Stimulated activated CD4-positive, alpha-beta T cell treated with anti-CD3 and anti-CD28 coated beads, Interleukin-12 subunit alpha, Interleukin-12 subunit beta, amount 100 ng/mL, for 48 hours (primary cell): ENCODE data around the gene NAV2.

Source experiments
- DNase-seq, 3 donors: peaks; one replicate each; pipeline ENCODE4 v3.0.0-alpha.2; 2020; ENCODE audit warnings: low read depth in 2 of 3, low spot score in 1 of 3

NAV2 gene

GRCh38 chr11:19774817-19775580 is 62.4 kb downstream of the NAV2 start:
- no peak for DNase-seq

GRCh38 chr11:19775622-19776021 is 63.0 kb downstream of the NAV2 start:
- no peak for DNase-seq

GRCh38 chr11:19777039-19777376 is 64.4 kb downstream of the NAV2 start:
- DNase-seq = no peak

- DNase-seq = peak in 1 of 3 donors; percentile 2
Measured at GRCh38 chr11:19777377-19778102, 64.9 kb downstream of the NAV2 start.

GRCh38 chr11:19779740-19780139 is 67.1 kb downstream of the NAV2 start:
- no peak for DNase-seq

- DNase-seq = no peak
Measured at GRCh38 chr11:19781351-19781750, 68.7 kb downstream of the NAV2 start.

GRCh38 chr11:19785265-19785664 is 72.6 kb downstream of the NAV2 start:
- DNase-seq = no peak

- no peak for DNase-seq
Measured at GRCh38 chr11:19786644-19787043, 74.0 kb downstream of the NAV2 start.

GRCh38 chr11:19788435-19788834 is 75.8 kb downstream of the NAV2 start:
- no peak for DNase-seq

- DNase-seq = no peak
Measured at GRCh38 chr11:19789245-19789644, 76.6 kb downstream of the NAV2 start.

GRCh38 chr11:19789835-19790710 is 77.4 kb downstream of the NAV2 start:
- DNase-seq = no peak

- no peak for DNase-seq
Measured at GRCh38 chr11:19790831-19791552, 78.4 kb downstream of the NAV2 start.

GRCh38 chr11:19792510-19792909 is 79.9 kb downstream of the NAV2 start:
- no peak for DNase-seq

- no peak for DNase-seq
Measured at GRCh38 chr11:19793326-19793725, 80.7 kb downstream of the NAV2 start.

GRCh38 chr11:19794161-19794560 is 81.5 kb downstream of the NAV2 start:
- no peak for DNase-seq

- no peak for DNase-seq
Measured at GRCh38 chr11:19795082-19795481, 82.4 kb downstream of the NAV2 start.

- no peak for DNase-seq
Measured at GRCh38 chr11:19800162-19800561, 87.5 kb downstream of the NAV2 start.

- no peak for DNase-seq
Measured at GRCh38 chr11:19800714-19801519, 88.3 kb downstream of the NAV2 start.

- DNase-seq = no peak
Measured at GRCh38 chr11:19802773-19803293, 90.2 kb downstream of the NAV2 start.

GRCh38 chr11:19803506-19803998 is 90.9 kb downstream of the NAV2 start:
- no peak for DNase-seq
